ENCODE data around the gene SPATA9. TPM values are rescaled to one million over a fixed set of nuclear protein-coding genes. Genes with fewer than 3 reads are reported as not detected.

The SPATA9 gene
- total and polyA plus RNA-seq, 9 of the 15 experiments (the other 6 are each of a cell fraction or from before 2014, with no cell fraction given) = 0.16 to 5.5 (median 0.39) TPM; not detected in 3

- TF ChIP-seq ZNF398 (CRISPR knock-in tag; IDR thresholded peaks at IDR 0.05) = peak; percentile 98
- peak; percentile 98 for TF ChIP-seq HEY1 (CRISPR knock-in tag; IDR thresholded peaks at IDR 0.05; ENCODE audit: borderline replicate concordance)
- peak; percentile 100 for TF ChIP-seq CREB3 (tag; conservative IDR thresholded peaks at IDR 0.05; ENCODE audit: low read depth)
- TF ChIP-seq C11orf30 (IDR thresholded peaks at IDR 0.05; ENCODE audit: low read depth) = peak; percentile 60; the same call in 1 of the 2 replicates
- TF ChIP-seq ZNF41 (CRISPR knock-in tag; conservative IDR thresholded peaks at IDR 0.05) = peak; percentile 99
- peak; percentile 99 for TF ChIP-seq IFI16 (CRISPR knock-in tag; IDR thresholded peaks at IDR 0.05)
- peak; percentile 100 for TF ChIP-seq KLF6 (CRISPR knock-in tag; IDR thresholded peaks at IDR 0.05; ENCODE audit: borderline replicate concordance)
- TF ChIP-seq ZBTB5 (IDR thresholded peaks at IDR 0.05) = no peak
- peak; percentile 100 for TF ChIP-seq HDAC8 (tag; IDR thresholded peaks at IDR 0.05)
- TF ChIP-seq KLF13 (tag; IDR thresholded peaks at IDR 0.05; ENCODE audit: borderline replicate concordance, low read depth) = peak; percentile 99
- TF ChIP-seq NFXL1 (CRISPR knock-in tag; IDR thresholded peaks at IDR 0.05) = peak; percentile 100
- TF ChIP-seq NR2C1 (IDR thresholded peaks at IDR 0.05) = peak; percentile 85
- TF ChIP-seq NR2C1 (tag; IDR thresholded peaks at IDR 0.05) = peak; percentile 98
- TF ChIP-seq TRIM28 (IDR thresholded peaks at IDR 0.05) = 0 out of 2 replicates have a peak, but pooled peaks have one; percentile 12
- TF ChIP-seq ATF1 (CRISPR knock-in tag; IDR thresholded peaks at IDR 0.05) = no peak
- peak; percentile 94 for TF ChIP-seq ATF1 (tag; IDR thresholded peaks at IDR 0.05)
- TF ChIP-seq ZNF212 (CRISPR knock-in tag; IDR thresholded peaks at IDR 0.05) = peak; percentile 98
- peak; percentile 100 for TF ChIP-seq ERF (CRISPR knock-in tag; IDR thresholded peaks at IDR 0.05)
- peak; percentile 40; the same call in 1 of the 2 replicates for TF ChIP-seq CBFA2T3 (IDR thresholded peaks at IDR 0.05)
- no peak for TF ChIP-seq MCM3 (IDR thresholded peaks at IDR 0.05)
- peak in 1 of 2 experiments; percentile 91; a peak in 1 of 4 replicates for TF ChIP-seq MLX (CRISPR knock-in tag; conservative IDR thresholded peaks at IDR 0.05)
- no peak for TF ChIP-seq BHLHE40 (IDR thresholded peaks at IDR 0.05; ENCODE audit: low read length)
- TF ChIP-seq NELFE (IDR thresholded peaks at IDR 0.05; ENCODE audit: insufficient read depth, insufficient read length) = no peak
- peak; percentile 70; the same call in 1 of the 2 replicates for TF ChIP-seq SMARCA4 (IDR thresholded peaks at IDR 0.05)
- TF ChIP-seq YY1 (IDR thresholded peaks at IDR 0.05; ENCODE audit: borderline replicate concordance in 1 of 3, control insufficient read depth in 1 of 3, extremely low read depth in 1 of 3, insufficient read depth in 3 of 3, insufficient read length in 1 of 3, insufficient replicate concordance in 2 of 3, low read depth in 1 of 3, low read length in 2 of 3) = peak in 1 of 3 experiments; percentile 88
These were observed 45.8 kb upstream of the SPATA9 start (continued) for GRCh38 chr5:95728494-95729114.
